ENCODE data around the gene CEP76. TPM values are rescaled to one million over a fixed set of nuclear protein-coding genes. Genes with fewer than 3 reads are reported as not detected.
"Not testable (repeated sequence)": the region's sequence is repeated elsewhere in the genome, so short reads cannot be mapped to it uniquely, and the experiment has no call there.

CEP76 gene
- total RNA-seq, 1 donor from 2014 or later: 6.1 TPM

GRCh38 chr18:12640881-12641200 is 61.7 kb downstream of the CEP76 start:
- no peak for ATAC-seq

GRCh38 chr18:12639990-12640880 is 62.3 kb downstream of the CEP76 start:
- ATAC-seq: peak; percentile 86

- ATAC-seq: no peak
Observed at GRCh38 chr18:12638644-12639124, 63.8 kb downstream of the CEP76 start.

DNA sequence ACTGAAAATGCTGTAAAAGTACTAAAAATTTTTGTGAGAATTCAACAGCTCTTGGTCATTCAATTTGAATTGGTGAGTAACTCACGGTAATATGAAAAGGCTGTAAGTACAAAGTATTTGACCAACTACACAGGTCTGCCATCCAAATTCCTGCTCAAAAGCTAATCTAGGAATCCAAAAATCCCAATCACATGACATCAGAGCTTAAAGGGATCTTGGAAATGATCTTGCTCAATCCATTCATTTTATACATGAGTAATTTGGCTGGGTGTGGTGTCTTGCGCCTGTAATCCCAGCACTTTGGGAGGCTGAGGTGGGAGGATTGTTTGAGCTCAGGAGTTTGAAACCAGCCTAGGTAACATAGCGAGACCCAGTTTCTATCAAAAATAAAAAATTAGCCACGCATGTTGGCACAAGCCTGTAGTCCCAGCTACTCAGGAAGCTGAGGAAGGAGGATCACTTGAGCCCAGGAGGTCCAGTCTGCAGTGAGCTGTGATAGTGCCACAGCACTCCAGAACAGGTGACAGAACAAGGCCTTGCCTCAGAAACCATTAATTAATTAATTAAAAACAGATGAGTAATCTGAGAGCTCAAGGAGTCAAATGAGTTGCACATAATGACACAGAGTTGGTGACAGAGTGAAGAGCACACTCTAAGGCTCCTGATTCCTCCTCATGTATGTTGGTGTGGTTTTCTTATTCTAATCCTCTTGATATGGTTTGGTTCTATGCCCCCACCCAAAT is 64.5 kb downstream of the CEP76 start:
- peak; percentile 52 for ATAC-seq

DNA sequence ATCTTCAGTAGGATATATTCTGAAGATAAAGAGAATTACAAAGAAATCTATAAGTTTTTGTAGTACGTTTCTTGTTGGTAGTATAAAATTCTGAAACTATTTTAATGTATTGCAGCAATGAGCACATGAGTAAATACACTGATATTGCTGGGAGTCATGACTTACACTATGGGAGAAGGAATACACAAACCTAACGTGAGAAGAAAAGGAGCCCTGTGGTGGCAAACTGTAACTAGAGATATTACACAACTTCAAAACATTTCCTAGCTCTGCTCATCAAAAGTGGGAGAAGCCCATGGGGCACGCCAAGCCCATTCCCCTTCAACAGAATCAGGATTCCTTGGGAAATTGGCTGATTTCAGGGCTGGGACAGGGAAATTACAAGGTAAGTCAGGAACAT is 65.1 kb downstream of the CEP76 start:
- no peak for ATAC-seq

GRCh38 chr18:12631831-12632477 is 70.6 kb downstream of the CEP76 start:
- no peak for ATAC-seq

DNA sequence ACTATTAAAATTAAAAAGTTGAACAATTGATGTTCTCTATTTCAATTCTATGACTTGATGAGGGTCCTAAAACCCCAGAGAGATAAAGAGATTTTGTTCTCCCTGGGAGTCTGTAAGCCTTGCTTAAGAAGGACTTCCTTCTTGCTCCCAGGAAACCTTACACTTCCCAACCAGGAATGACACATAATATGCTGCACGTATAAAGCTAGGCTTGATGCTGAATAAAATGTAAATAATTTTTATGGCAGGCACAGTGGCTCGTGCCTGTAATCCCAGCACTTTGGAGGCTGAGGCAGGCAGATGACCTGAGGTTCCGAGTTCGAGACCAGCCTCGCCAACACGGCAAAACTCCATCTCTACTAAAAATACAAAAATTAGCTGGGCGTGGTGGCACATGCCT is 72.4 kb downstream of the CEP76 start:
- ATAC-seq: no peak

GRCh38 chr18:12628706-12629702 is 73.5 kb downstream of the CEP76 start:
- ATAC-seq: peak; percentile 80

- ATAC-seq: not testable (repeated sequence)
Observed at GRCh38 chr18:12627199-12627598, 75.3 kb downstream of the CEP76 start.

- no peak for ATAC-seq
Observed at GRCh38 chr18:12625241-12625640, 77.3 kb downstream of the CEP76 start.

Other genes with a start within 250 kb of the CEP76 start
- 15.6 TPM for gene SPIRE1, start 44.6 kb downstream of the CEP76 start, total RNA-seq
- gene PSMG2, start 319 bp upstream of the CEP76 start, total RNA-seq: 61.4 TPM
- 24.9 TPM for gene PTPN2, start 181.5 kb upstream of the CEP76 start, total RNA-seq
- gene SEH1L, start 245.3 kb upstream of the CEP76 start, total RNA-seq: 41.4 TPM

All from esophagus mucosa (tissue), 1 donor.